ENCODE data around the gene LAPTM5.

Gene LAPTM5

DNA sequence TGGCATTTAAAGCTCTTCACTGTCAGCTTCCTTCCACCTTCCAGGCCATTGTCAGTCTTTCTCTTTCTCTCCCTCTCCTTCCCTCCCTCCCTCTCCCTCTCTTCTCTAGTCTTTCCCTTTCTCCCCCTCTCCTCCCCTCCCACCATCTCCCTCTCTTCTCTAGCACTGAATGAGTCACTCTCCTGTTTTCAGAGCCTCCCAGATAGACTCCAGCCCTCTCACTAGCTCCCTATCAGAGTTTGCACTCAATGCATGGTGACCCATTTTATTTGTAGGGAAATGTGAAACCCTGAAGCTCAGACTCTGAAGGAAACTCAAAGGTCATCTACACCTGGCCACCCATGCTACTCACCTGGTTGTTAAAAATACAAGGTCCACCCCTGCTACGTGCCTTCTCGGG is 29.8 kb downstream of the LAPTM5 start:
- DNase-seq: no peak

DNA sequence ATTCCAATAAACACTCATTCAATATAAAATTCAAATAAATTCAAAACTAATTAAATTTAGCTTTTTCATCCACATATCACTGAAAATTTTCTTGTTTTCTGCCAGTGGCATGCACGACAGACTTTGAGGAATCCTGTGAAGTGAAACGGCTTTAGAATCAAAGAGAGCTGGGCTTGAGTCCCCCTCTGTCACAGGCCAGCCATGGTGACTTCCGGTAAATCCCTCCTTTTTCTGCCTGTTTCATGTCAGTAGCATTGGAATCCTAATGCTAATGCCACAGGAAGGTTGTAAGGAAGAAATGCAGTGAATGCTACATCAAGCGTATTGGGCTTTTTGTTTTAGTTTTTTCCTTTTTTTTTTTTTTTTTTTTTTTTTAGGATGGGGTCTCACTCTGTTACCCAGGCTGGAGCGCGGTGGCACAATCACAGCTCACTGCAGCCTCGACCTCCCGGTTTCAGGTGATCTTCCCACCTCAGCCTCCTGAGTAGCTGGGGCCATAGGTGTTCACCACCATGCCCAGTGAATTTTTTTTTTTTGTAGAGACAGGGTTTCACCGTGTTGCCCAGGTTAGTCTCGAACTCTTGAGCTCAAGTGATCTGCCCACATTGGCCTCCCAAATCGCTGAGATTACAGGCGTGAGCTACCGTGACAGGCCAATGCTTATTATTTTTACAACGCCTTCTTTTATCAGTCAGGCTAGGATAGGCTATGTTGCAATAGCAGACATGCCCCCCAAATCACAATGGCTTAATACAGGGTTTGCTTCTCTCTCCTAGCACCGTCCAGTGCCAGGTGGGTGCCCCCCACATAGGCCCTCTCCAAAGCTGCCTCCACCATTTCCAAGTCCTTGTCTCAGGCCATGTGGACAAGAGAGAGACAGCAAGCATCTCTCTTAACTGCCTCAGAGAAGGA is 30.5 kb downstream of the LAPTM5 start:
- DNase-seq: no peak

DNA sequence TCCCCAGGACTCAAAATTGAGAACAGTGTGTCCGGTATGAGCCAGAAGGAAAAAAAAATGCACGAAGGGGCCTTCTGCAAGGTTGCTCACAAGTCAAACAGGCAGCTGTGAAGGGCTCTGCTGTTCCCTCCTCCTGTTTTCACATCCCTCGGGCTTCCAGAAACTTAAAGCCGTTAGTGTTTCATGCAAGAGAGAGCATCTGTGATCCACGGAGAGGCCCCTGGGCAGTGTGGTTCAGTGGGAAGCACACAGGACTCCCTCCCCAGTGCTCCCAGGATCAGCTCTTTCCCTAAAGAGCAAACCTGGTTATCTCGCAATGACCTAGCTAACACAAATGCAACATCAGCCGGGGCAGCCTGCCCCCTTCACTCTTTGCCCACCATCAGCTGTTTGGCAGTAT is 31.3 kb downstream of the LAPTM5 start:
- DNase-seq: no peak

DNA sequence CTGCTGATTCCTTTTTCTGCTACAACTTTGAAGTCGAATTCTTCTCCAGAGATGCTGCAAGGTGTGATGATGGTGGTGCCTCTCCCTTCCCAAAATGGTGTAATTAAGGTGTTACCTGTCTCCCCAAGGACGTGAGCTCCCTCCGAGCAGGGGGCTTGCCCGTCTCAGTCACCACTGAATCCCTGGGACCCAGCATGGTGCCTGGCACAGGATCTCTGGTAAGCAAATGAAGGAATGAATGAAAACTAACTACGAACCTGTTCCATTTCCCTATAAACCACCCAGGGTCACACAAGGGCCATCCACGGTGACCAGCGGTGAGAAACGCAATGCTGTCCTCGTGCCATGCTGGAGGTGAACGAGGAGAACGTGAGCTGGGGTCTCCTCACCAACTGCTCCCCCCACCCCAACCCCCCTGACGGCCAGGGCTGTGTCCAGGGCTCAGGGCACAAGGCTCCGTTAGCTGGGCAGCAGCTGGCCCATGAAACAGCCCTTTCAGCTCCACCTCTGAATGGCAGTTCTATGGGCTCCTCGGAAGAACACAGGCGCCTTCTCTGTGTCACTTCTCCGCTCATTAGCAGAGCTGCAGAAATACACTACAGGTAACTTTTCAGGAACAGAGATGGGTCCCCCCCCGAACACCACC is 32.0 kb downstream of the LAPTM5 start:
- no peak for DNase-seq

DNA sequence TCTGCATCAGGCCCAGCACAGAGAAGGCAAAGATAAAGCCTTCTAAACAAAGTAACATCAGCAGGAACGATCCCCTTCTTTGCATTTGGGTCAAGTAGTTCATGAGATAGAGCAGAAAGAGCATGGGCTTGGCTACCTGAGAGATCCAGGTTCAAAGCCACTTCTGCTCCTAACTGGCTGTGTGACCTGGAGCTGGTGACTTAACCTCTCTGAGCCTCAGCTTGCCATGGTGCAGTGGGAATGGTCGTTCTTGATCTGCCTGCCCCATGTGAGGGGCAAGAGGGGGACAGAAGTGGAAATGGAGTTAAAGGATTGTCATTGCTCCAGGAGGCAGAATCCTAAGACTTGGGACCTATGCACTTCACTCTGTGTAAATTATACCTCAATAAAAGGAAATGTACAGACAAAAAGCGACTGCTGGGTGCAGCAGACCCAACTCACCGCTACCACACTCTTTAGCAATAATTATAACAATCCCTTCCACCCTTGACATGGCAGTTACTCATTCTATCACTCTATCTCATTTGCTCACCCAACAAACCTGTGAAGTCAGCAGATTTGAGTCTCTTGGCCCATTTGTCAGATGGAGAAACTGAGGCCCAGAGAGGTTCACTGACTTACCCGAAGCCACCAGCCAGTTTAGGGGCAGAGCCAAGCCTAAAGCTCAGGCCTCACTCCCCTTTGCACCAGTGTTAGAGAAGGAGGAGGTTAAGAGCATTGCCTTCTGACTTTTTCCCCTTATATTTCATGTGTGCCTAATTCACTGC is 32.7 kb downstream of the LAPTM5 start:
- DNase-seq: no peak

DNA sequence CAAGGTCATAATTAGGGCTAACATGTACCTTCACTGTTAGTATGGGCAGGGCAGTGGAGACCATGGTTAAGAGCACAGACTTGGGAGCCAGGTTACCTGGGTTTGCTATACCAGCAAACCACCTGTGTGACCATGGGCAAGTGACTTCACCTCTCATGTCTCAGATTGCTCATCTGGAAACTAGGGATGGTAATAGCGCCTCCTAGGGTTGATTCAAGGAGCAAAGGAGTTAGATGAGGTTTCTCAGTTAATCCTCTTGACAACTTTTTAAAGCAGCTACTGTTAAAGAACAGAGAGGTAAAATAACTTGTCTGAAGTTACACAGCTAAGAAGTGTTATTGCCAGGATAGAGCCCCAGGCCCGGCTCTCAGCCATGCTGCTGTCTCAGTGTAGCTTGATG is 33.4 kb downstream of the LAPTM5 start:
- DNase-seq: no peak

DNA sequence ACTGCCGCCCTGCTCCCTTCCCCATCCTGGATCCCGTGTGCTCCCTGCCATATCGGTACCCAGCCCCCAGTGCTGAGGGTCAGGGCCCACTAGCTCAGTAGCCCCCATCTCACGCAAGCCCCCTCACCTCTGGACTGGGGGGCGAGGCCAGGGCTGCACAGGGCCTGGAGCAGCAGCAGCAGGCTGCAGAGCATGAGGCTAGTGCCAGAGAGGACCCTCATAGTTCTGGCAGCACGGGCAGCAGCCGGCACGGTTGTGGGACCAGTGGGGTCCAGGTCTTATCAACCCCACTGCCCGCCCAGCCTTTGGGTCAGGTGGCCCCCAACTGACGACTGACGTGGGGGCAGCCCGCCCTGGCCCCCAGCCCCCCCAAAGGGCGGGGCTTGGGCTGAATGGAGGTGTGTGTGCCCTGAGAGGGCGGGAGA is 34.2 kb downstream of the LAPTM5 start, which contains the start of gene MATN1:
Gene MATN1, minus strand, starts transcription at position 255 of the 425 bp plus-strand sequence. Its CDS starts 34 bp downstream, at position 221.
- no peak for DNase-seq

DNA sequence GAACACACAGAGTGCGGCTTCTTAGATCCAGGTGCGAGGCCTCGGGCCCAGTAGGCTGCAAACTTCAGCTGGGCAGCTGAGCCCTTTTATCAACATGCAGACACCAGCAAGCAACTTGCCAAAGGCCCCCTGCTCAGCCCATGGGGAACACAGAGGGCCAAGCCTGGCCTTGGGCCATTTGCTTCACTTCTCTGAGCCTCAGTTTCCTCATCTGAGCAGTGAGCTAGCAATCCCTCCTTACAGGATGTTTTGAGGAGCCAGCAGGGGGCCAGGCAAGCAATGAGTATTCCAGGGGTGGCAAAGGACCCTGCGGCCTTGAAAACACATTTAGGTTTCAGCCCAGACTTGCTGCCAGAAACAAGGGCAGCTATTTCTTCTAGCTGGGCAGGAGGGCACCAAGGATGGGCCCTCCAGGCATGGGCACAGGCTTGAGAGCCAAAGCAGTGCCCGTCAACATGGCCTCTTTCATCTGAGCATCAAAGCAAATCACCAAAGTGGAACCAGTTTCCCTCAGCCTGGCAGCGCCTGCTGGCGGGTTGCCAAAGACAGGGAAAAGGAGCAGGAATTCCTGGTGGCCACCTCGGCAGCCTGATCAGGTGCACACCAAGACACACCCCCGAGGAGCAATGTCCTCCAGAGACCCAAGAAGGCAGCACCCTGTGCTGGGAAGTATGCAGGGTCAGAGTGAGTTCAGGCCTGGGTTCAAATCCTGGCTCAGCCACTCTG is 35.6 kb downstream of the LAPTM5 start:
- DNase-seq: no peak

DNA sequence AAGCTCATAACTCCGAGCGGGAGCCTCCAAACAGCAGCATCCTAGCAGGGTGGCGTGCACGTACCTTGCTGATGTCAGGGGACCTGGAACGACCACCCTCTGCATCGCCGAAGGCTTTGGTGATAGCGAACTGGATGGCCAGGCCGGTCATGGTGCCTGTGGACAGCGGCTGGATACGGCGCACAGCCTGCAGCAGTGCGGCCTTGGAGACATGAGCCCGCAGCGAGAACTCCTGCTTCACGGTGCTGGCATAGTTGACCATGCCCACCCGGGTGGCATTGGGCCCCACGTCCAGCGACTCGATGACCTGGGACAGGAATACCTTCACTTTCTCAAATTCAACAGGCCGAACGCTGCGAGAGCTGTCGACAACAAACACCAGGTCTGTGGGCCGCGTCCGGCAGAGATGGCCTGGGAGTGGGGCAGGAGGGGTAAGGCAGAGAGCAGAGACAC is 36.2 kb downstream of the LAPTM5 start:
- DNase-seq: no peak

DNA sequence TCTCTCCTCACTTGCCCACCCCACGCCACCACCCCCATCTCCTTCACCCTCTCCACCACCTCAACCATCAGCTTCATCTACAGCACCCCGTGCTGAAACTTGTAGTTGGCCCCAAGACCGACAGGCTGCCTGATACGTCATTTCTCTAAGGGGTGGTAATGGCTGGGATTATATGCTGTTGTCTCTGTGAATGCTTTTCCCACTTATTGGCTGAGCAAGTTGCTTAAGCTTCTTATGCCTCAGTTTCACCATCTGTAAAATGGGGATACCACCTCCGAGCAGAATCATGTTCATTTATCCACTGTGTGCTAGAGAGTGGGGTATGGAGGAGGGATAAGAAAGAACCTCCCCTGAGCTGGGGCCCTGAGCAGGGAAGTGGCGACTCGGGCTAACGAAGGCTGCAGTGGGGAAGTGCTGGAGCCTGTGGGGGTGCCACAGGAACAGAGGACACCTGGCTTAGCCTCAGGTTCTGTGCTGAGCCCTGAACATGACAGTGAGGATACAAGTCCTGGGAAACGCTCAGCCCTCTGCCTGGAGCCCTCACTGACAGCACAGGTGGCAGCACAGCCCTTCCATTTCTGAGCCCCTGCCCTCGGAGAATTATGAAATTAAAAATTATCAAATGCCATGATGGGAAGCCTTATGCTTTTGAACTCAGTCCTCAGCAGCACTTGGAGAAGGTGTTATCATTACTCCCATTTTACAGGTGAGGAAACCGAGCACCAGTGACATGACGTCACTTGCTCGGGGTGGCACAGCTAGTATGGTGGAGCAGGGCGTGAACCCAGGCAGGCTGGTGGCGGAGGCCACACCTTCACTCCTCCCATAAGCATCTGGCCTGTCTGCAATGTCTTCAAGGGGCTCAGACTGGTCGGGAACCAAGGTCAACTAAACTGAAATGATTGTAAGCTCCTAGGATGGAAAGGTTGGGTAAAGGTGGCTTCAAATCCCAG is 37.0 kb downstream of the LAPTM5 start:
- DNase-seq: no peak

DNA sequence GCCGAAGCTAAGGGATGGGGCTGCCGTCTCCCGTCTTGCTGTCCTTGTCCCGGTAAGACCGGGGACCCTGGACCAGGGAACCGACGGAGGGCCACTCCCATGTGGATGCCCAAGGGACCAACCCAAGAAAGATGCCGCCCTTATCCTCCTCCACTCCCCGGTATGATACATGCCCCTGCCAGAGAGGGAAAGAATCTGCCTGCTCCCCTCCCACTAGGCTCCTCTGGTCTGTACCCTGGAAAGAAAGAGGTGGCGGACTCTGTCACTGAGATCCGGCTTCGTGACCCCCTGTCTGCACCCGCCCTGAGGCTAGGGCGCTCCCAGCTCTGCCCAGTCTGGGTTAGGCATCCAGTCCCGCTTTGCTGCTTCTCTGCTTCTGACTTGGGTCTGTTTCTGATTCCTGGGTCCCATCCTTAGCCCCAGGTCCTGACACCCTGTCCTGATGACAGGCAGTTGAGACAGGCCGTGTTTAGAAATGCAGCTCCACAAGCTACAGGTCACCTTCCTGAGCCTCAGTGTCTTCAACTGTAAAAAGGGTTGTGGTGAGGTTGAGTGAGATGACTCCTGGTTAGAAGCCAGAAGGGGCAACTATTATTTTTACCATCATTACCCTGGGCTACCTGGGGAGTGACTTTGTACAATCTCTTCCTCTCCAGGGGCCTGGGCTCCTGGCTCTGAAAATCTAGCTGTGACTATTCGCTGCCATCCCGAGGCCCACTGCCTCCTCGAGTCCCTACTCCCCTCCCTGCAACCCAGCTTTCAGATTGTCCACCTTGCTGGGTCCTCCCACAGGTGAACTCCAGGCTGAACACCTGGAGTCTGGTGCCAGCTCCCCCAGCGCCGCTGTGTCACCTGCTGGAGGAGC is 37.9 kb downstream of the LAPTM5 start:
- no peak for DNase-seq

DNA sequence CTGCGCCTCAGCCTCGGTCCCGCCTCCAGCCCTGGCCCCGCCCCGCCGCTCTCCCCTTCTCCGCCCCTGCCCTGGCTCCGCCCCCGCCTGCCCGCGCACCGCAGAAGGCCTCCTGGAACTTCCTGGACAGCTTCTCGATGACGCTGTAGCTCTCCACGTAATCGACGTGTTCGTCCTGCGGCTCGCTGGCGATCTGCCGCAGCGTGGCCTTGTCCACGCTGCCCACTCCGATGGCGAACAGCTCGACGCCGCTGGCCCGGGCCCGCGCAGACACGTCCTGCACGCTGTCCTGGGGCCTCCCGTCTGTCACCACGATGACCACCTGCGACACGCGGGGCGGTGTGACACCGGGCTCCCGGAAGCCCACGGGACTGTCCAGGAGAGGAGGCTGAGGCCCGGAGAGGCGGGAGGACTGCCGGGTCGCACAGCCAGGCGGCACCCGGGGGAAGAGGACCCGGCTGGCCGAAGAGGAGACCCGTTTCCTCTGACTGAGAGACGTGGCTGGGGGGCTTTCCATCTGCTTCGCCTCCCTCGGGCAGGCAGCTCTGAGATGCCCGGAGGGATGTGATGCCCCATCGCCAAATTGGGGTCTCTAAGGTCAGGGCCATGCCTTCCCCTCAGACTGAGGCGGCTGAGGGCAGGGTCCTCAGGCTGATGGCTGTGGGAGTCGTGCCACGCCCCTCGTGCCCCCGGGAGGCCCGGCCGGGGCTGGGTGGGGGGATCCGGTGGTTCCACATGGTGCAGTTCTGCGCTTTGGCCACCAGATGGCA is 38.8 kb downstream of the LAPTM5 start:
- DNase-seq: peak; percentile 80

DNA sequence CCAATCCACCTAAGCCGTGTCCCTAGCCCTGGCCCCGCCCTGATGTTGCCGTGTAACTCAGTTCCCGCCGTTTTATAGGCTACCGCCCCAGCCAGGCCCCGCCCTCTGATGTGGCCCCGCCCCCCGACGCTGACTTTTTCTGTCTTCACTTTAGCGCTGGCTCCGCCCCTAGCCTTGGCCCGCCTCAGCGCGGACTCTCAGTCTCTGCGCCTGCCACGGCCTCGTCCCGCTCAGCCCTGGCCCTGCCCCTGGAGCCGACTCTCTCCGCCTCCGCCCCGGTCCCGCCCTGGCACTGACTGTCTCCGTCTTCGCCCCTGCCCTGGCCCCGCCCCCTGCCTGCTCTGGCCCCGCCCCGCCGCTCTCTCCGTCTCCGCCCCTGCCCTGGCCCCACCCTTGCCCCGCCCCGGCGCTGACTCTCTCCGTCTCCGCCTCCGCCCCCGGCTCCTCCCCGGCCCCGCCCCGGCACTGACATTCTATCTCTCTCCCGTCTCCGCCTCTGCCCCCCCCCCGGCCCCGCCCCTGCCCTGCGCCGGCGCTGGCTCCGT is 39.4 kb downstream of the LAPTM5 start:
- DNase-seq: peak; percentile 100

DNA sequence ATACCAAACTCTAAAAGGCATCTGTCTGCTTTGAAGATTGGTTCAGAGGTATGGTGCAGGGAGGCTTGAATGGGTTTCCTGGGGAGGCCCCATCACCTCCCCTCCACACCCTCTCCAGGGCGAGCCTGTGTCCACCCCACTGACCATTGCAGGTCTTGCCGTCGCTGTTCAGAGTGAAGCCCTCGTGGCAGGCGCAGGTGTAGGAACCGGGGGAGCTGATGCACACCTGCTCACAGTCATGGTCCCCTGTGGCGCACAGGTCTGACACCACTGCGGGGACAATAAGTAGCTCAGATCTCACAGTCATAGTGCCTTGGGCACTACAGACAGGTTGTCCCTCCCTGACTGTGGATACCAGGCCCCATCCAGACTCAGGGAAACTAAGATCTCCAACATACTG is 40.9 kb downstream of the LAPTM5 start:
- no peak for DNase-seq

DNA sequence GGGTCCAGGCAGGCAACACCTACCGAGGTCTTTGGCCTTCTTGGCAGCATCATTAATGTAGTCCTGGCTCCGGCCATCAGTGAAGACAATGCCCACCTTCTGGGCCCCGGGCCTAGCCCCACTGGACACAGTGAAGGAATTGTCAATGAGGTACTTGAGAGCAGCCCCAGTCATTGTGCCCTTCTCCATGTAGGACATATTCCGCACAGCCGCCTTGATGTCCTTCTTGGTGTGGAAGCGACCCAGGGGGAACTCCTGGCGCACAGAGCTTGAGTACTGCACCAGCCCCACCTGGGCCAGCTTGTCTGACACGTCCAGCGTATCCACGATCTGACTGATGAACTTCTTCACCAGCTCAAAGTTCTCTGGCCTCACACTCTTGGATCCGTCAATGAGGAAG is 41.7 kb downstream of the LAPTM5 start:
- DNase-seq: no peak

DNA sequence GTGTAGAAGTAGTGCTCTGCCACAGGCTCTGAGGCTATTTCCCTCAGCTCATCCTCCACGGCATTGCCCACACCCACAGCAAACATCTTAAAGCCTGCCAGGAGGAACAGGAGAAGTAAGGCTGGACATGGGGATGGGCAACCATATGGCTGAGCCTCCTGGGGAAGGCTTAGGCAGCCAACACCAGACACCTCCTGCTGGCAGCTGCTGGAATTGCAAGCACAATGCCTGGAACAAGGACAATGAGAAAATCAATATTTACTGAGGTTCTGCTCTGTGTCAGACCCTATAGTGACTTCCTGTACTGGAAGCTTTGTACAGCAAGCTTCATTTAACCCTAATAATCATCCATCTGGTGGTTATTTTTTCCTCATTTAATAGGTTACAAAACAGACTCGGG is 42.4 kb downstream of the LAPTM5 start:
- peak; percentile 18 for DNase-seq

DNA sequence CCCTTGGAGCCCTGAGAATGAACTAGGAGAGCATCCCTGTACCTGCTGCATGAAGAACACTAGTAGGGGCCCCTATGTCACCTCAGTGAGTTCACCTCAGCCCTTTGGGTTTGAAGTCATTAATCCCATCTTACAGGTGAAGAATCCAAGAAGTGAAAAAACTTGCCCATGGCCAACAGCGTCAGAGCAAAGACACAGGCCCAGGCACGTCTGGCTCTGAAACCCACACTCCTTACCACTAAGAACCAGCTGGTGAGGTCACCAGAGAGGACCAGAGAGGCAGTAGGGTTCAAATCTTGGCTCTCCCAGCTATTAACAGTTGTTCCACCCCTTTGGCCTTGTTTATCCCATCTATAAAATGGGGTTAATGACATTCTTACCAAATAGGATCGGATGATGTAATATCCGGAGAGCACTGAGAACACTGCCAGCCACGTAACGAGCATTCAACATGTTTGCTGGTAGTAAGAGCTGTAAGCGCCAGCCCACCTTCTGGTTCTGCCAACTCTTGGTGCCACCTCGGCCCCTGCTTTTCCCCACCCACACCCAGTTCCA is 43.0 kb downstream of the LAPTM5 start:
- no peak for DNase-seq

DNA sequence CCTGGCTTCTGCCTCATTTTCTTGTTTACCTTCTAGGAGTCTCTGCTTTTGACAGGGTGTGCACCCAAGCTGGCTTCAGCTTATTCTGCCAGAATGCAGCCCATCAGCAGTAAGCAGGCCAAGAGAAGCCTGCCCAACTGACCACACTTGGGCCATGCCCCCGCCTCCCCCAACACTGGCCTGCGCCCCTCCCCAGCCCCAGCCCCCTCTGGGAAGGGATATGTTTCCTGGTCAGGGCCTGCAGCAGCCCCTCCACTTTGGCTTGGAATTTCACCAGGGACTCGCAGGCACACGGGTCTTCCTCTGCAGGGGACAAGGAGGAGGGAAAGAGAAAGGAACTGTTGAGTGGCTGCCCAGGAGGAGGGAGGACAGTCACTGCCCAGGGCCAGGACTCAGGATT is 43.5 kb downstream of the LAPTM5 start:
- no peak for DNase-seq

DNA sequence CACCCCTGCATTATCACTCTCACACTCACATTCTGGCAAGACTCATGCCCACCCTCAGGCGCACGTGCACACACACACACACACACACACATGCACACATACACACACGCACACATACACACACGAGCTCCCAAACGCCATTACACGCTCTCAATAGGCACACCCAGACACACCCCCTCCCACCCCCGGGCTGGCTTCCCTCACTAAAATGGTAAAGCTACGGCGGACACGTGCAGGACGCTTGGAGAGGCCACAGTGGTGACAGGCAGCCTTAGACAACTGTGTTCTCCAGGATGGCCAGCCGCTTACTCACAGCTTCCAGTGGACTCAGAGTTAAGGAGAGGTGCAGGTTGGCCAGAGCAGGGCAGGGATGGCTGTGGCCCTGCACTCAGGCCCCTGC is 44.3 kb downstream of the LAPTM5 start:
- DNase-seq: no peak
